Renal pelvis (tissue), 4 donors: ENCODE data around the gene MPG. TPM values are rescaled to one million over a fixed set of nuclear protein-coding genes. Genes with fewer than 3 reads are reported as not detected.
A peak's percentile ranks its signal among the peaks of the same experiment; 100 is the strongest.
"Not testable (repeated sequence)": the region's sequence is repeated elsewhere in the genome, so short reads cannot be mapped to it uniquely, and the experiment has no call there.

Experiments used
- DNase-seq: peaks from one replicate; pipeline ENCODE4 v3.0.0-alpha.2; 2013
- polyA plus RNA-seq, 3 donors: library from polyadenylated mRNA; unstranded; fragments of 120-200 nt; gene quantifications; one replicate each; pipeline ENCODE4 v1.2.1, GENCODE V29; 2013; ENCODE audit not compliant: insufficient read length in 3 of 3

The MPG gene
- polyA plus RNA-seq, 3 donors = 26.9 to 32.2 (median 31.5) TPM

DNA sequence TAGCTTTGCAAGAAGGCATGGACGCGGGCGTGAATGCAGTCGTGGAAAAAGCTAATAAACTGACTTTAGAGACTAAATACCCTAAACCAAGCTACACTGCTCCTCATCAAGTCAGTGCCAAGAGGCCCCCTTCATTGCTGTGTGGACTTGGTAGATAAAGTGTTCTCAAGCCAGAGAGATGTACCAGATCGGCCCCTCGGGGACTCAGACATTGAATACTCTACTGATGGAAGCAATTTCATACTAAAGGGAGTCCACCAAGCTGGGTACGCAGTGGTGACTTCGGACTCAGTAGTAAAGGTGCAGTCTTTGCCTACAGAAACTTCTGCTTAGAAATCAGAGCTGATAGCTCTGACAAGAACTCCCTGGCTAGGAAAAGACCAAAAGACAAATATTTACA, 33.4 kb upstream of the MPG start:
- no peak for DNase-seq

DNA sequence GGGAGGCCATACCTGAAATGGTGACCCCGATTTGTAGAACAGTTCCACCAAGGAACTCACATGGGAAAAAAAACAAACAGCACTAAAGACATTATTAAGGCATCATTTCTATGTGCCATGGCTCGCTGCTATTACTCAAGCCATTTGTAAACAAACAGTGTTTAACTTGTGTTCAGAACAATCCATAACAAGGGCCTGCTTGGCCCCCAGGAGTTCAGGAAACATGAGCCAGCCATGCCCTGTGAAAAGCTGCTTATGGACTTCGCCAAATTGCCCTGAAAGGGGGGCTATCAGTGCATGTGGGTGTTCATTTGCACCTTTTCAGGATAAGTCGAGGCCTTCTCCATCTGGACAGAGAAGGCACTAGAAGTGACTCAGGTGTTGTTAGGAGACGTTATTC, 32.6 kb upstream of the MPG start:
- no peak for DNase-seq

DNA sequence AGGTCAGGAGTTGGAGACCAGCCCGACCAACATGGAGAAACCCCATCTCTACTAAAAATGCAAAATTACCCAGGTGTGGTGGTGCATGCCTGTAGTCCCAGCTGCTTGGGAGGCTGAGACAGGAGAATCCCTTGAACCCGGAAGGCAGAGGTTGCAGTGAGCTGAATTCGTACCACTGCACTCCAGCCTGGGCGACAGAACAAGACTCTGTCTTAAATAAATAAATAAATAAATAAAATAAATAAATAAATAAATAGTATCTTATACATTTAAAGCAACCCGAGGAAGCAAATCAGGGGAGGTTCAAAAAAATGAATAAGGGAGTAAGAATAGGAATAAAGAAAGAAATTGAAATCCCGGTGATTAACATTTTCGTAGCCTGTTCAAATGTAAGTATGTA, 31.5 kb upstream of the MPG start:
- DNase-seq = not testable (repeated sequence)

GRCh38 chr16:47234-47633, 30.8 kb upstream of the MPG start:
- DNase-seq = no peak

DNA sequence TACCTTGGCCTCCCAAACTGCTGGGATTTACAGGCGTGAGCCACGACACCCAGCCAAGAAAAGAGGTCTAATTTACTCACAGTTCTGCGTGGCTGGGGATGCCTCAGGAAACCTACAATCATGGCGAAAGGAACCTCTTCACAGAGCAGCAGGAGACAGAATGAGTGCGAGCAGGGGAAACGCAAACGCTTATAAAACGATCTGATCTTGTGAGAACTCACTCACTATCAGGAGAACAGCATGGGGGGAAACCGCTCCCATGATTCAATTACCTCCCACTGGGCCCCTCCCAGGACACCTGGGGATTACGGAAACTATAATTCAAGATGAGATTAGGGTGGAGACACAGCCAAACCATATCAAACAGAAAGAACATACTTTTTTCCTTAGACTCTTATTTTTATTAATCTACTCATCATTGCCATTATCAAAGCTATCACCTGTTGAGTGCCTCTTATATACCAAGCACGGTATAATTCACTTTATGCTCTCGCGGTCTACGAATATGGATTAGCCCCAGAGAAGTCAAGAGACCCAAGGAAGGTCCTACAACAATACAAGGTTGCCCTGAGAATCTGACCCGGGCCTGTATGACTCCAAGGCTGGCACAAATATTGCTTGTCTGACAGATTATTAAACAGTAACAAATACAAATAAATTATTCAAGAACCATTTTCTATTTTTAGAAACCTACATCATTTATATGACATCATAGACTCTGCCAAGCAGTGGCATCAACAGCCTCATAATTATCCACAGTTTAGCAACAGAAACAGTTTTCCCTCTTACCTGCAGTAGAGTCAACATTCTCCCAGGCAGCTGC, 27.0 kb upstream of the MPG start:
- no peak for DNase-seq

GRCh38 chr16:53346-54236, 24.4 kb upstream of the MPG start, which contains the start of the genes POLR3K and SNRNP25:
Gene POLR3K (minus strand): TSS chr16:53608. CDS start chr16:53586, 22 bp downstream.
Gene SNRNP25 (plus strand): TSS chr16:53828. CDS start chr16:54017, 189 bp downstream.
- DNase-seq = peak; percentile 98

DNA sequence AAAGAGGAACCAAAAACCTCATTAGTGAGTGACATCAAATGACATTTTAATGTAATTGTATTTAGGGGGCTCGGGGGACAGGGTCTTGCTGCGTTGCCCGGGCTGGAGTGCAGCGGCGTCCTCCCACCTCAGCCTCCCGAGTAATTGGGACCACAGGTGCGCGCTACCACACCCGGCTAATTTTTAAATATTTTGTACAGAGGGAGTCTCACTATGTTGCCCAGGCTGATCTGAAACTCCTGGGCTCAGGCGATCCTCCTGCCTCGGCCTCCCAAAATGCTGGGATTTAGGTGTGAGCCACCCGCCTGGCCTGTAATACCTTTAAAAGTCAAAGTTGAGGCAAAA, 23.8 kb upstream of the MPG start:
- no peak for DNase-seq

DNA sequence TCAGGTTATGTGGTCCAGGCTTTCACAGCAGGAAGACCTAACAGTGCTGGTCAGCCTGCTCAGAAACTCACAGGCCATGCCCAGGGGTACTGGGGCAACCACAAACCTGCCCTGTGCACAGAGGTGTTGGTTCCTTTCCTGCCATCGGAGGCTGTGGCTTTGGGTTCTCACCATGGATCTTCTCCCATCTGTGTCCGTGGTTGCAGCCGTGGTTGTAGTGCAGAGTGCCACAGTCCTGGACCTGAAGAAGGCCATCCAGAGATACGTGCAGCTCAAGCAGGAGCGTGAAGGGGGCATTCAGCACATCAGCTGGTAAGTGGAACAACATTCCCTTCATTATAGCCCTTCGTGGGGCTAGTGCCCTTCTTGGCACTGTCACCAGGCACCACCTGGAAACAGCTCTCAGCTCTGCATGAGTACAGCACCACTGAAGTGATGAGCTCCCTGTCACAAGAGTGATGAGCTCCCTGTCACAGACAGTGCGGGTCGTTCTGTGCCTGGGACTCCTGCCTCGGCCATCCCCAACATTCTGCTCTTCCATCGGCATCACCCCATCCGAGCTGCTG, 22.4 kb upstream of the MPG start:
- DNase-seq = no peak

DNA sequence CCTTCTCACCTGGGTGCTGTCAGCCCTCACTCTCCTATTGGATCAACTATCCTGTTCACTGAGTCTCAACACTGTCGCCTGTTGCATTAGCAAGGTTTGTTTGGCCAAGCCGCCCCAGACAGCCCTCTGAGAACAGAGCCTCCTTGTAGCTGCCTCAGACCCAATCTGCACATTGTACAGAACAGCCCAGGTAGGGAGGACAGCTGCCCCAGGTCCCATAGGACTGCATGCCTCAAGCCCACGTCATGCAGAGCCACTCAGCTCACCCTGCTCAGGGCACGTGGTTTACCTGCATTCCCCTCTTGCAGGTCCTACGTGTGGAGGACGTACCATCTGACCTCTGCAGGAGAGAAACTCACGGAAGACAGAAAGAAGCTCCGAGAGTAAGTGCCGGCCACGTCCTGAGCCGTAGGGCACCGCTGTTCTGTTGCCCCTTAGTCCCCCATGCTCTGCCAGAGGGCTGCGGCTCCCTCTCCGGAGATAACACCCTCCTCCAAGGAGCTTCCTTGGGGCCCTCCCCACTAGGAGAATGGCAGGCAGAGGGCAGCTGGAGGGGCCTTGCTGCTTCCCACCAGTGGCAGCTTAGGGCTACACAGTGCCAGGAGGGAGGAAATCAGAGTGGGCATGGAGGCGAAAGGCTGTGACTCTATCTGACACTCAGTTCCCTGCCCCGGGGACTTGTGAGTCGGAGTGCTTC, 21.6 kb upstream of the MPG start:
- no peak for DNase-seq

GRCh38 chr16:57711-58110, 20.3 kb upstream of the MPG start:
- no peak for DNase-seq

- DNase-seq = no peak
Observed at GRCh38 chr16:58491-59439, 19.3 kb upstream of the MPG start.

- DNase-seq = no peak
Observed at GRCh38 chr16:59440-60059, 18.5 kb upstream of the MPG start.

- DNase-seq = no peak
Observed at GRCh38 chr16:60166-60565, 17.9 kb upstream of the MPG start.

DNA sequence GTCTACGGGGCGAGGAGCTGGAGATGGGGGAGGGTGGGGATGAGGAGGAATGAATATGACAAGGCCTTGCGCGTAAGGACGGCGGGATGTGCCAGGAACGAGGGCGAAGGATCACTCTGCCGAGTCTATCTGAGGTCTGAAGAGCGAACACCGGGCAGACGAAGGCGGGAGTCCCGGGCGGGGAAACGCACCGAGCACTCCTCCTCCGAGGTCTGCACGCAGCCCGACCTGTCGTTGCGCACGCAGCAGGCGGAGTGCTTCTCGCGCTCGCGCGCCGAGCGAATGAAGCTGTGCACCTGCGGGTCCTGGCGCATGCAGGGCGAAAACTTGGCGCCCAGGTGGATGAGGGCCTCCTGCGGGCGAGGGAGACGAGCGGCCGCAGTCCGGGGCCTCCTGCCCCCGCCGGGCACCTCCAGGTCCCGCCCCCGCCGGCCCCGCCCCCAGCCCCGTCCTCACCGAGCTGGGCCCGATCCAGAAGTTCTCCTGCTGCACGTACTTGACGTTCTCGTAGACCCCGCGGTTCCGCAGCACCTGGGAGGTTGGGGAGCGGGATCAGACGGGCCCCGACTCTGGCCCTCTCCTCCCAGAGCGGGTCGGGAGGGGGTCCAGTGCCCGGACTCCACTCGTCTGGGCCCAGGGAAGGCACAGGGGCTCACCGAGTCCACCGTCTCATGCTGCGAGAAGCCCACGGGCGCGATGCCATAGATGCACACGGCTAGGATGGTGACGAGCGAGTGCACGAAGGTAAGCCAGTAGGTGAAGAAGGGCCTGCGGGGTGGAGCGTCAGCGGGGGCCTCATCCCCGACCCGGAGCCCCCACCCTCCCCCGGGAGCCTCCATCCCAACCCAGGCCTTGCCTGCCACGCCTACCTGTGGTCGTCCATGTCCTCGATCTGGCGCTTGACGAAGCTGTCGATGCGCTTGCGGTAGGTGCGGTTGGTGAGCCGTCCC, 16.8 kb upstream of the MPG start:
- no peak for DNase-seq

DNA sequence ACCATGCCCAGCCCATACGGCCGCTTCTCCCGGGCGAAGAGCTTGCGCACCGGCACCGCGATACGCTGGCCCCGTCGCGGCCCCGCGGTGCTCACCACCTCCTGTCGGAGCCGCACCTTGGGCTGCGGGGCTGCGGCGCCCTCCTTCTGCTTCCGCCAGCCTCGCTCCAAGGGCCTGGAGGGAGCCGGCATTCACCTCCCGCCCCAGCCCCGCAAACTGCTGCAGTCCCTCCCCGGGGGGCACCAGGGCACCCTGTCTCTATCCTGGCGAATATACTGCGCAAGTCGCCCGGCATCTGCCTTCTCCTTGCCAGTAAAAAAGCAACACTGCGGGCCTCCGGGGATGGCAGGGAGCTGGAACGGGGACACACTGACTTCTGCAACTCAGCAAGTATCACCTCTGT, 16.1 kb upstream of the MPG start:
- no peak for DNase-seq

- DNase-seq = no peak
Observed at GRCh38 chr16:62283-62967, 15.6 kb upstream of the MPG start.

DNA sequence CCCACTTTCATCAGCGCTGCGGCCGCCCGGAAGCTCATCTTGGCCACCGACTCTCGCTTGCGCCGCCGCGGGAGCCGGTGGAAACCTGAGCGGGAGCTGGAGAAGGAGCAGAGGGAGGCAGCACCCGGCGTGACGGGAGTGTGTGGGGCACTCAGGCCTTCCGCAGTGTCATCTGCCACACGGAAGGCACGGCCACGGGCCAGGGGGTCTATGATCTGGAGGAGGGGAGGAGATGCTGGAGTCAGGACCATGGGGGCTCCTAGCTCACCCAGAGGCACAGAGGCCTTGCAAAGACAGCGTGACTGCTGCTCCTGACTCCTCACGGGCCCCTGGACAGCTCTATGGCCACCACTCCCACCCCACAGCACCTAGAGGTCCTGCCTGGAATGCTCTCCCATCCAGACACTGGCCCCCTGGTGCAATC, 15.0 kb upstream of the MPG start:
- DNase-seq = no peak

GRCh38 chr16:63466-63865, 14.6 kb upstream of the MPG start:
- no peak for DNase-seq
